Measurements from ENCODE around the gene MAP2K2. TPM values are rescaled to one million over a fixed set of nuclear protein-coding genes. Genes with fewer than 3 reads are reported as not detected.

Gene MAP2K2
- polyA plus RNA-seq, 1 donor from 2014 or later: 95.5 TPM

DNA sequence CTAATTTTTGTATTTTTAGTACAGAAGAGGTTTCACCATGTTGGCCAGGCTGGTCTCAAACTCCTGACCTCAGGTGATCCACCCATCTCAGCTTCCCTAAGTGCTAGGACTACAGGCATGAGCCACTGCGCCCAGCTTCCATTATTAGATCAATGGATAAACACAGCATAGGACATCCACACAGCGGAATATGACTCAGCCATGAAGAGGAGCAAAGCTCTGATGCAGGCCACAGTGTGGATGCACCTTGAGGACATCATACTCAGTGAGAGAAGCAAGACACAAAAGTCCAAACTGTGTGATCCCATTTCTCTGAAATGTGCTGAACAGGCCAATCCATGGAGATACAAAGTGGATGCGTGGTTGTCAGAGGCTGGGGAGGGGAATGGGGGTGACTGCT is 52.3 kb downstream of the MAP2K2 start:
- no peaks in the 10 kb centered on the region for H3K9me2 ChIP-seq (ENCODE audit: insufficient read depth, low read length)
- H3K79me2 ChIP-seq (replicated peaks; ENCODE audit: insufficient read depth, low read length): no peaks in the 10 kb centered on the region
- H2AFZ ChIP-seq (ENCODE audit: low read depth, low read length): no peak overlapping the region
- H3K9ac ChIP-seq (ENCODE audit: low read length): no peak overlapping the region
- no peaks in the 10 kb centered on the region for H3F3A ChIP-seq (ENCODE audit: insufficient read depth, low read length, poor library complexity, severe bottlenecking)
- no peaks in the 10 kb centered on the region for H3K9me3 ChIP-seq (ENCODE audit: low read length)
- H3K36me3 ChIP-seq (ENCODE audit: insufficient read depth, low read length): no peaks in the 10 kb centered on the region
- no peaks in the 10 kb centered on the region for H4K20me1 ChIP-seq (ENCODE audit: insufficient read depth)
- peaks cover 22% of the 10 kb centered on the region for H3K27me3 ChIP-seq (ENCODE audit: insufficient read depth, low read depth, low read length)
- TF ChIP-seq RAD21 (conservative IDR thresholded peaks at IDR 0.05) (no peak), EZH2 (IDR thresholded peaks at IDR 0.05; ENCODE audit: borderline replicate concordance, insufficient read depth, low read length, poor library complexity, severe bottlenecking) (no peak), MXI1 (conservative IDR thresholded peaks at IDR 0.05; ENCODE audit: poor library complexity, severe bottlenecking) (no peak), TAF1 (IDR thresholded peaks at IDR 0.05; ENCODE audit: low read depth) (no peak), EP300 (conservative IDR thresholded peaks at IDR 0.05; ENCODE audit: poor library complexity, severe bottlenecking) (no peak), SMC3 (conservative IDR thresholded peaks at IDR 0.05; ENCODE audit: poor library complexity) (no peak)
- TF ChIP-seq, protein P1, sequence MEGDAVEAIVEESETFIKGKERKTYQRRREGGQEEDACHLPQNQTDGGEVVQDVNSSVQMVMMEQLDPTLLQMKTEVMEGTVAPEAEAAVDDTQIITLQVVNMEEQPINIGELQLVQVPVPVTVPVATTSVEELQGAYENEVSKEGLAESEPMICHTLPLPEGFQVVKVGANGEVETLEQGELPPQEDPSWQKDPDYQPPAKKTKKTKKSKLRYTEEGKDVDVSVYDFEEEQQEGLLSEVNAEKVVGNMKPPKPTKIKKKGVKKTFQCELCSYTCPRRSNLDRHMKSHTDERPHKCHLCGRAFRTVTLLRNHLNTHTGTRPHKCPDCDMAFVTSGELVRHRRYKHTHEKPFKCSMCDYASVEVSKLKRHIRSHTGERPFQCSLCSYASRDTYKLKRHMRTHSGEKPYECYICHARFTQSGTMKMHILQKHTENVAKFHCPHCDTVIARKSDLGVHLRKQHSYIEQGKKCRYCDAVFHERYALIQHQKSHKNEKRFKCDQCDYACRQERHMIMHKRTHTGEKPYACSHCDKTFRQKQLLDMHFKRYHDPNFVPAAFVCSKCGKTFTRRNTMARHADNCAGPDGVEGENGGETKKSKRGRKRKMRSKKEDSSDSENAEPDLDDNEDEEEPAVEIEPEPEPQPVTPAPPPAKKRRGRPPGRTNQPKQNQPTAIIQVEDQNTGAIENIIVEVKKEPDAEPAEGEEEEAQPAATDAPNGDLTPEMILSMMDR (IDR thresholded peaks at IDR 0.05; ENCODE audit: poor library complexity, severe bottlenecking): no peak
- no peak overlapping the region for H3K27ac ChIP-seq (ENCODE audit: low read length)
- no peak overlapping the region for H3K4me3 ChIP-seq (ENCODE audit: low read length)
- H3K4me2 ChIP-seq (ENCODE audit: low read length): no peak overlapping the region

GRCh38 chr19:4069331-4069959 is 54.5 kb downstream of the MAP2K2 start:
- Histone ChIP-seq H3K9me3 (ENCODE audit: low read length) (no peaks in the 10 kb centered on the region), H4K20me1 (ENCODE audit: insufficient read depth) (no peaks in the 10 kb centered on the region), H3K27ac (ENCODE audit: low read length) (no peak overlapping the region), H2AFZ (ENCODE audit: low read depth, low read length) (no peak overlapping the region), H3K36me3 (ENCODE audit: insufficient read depth, low read length) (no peaks in the 10 kb centered on the region), H3K4me2 (ENCODE audit: low read length) (no peak overlapping the region), H3K27me3 (ENCODE audit: insufficient read depth, low read depth, low read length) (peaks cover 22% of the 10 kb centered on the region), H3F3A (ENCODE audit: insufficient read depth, low read length, poor library complexity, severe bottlenecking) (no peaks in the 10 kb centered on the region), H3K9me2 (ENCODE audit: insufficient read depth, low read length) (no peaks in the 10 kb centered on the region), H3K4me3 (ENCODE audit: low read length) (no peak overlapping the region), H3K9ac (ENCODE audit: low read length) (no peak overlapping the region), H3K79me2 (replicated peaks; ENCODE audit: insufficient read depth, low read length) (no peaks in the 10 kb centered on the region)
- no peak for TF ChIP-seq SMC3 (conservative IDR thresholded peaks at IDR 0.05; ENCODE audit: poor library complexity)
- TF ChIP-seq EZH2 (IDR thresholded peaks at IDR 0.05; ENCODE audit: borderline replicate concordance, insufficient read depth, low read length, poor library complexity, severe bottlenecking): no peak
- TF ChIP-seq, protein P1 (IDR thresholded peaks at IDR 0.05; ENCODE audit: poor library complexity, severe bottlenecking): no peak
- TF ChIP-seq RAD21 (conservative IDR thresholded peaks at IDR 0.05): no peak
- no peak for TF ChIP-seq POLR2AphosphoS5 (IDR thresholded peaks at IDR 0.05)
- TF ChIP-seq TAF1 (IDR thresholded peaks at IDR 0.05; ENCODE audit: low read depth): no peak
- TF ChIP-seq EP300 (conservative IDR thresholded peaks at IDR 0.05; ENCODE audit: poor library complexity, severe bottlenecking): no peak
- TF ChIP-seq, protein P2, sequence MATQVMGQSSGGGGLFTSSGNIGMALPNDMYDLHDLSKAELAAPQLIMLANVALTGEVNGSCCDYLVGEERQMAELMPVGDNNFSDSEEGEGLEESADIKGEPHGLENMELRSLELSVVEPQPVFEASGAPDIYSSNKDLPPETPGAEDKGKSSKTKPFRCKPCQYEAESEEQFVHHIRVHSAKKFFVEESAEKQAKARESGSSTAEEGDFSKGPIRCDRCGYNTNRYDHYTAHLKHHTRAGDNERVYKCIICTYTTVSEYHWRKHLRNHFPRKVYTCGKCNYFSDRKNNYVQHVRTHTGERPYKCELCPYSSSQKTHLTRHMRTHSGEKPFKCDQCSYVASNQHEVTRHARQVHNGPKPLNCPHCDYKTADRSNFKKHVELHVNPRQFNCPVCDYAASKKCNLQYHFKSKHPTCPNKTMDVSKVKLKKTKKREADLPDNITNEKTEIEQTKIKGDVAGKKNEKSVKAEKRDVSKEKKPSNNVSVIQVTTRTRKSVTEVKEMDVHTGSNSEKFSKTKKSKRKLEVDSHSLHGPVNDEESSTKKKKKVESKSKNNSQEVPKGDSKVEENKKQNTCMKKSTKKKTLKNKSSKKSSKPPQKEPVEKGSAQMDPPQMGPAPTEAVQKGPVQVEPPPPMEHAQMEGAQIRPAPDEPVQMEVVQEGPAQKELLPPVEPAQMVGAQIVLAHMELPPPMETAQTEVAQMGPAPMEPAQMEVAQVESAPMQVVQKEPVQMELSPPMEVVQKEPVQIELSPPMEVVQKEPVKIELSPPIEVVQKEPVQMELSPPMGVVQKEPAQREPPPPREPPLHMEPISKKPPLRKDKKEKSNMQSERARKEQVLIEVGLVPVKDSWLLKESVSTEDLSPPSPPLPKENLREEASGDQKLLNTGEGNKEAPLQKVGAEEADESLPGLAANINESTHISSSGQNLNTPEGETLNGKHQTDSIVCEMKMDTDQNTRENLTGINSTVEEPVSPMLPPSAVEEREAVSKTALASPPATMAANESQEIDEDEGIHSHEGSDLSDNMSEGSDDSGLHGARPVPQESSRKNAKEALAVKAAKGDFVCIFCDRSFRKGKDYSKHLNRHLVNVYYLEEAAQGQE (IDR thresholded peaks at IDR 0.05; ENCODE audit: borderline replicate concordance): no peak
- TF ChIP-seq MXI1 (conservative IDR thresholded peaks at IDR 0.05; ENCODE audit: poor library complexity, severe bottlenecking): no peak

All from neural cell (in vitro differentiated cells).